ENCODE results near the gene CLEC18A. TPM values are rescaled to one million over a fixed set of nuclear protein-coding genes. Genes with fewer than 3 reads are reported as not detected.
"Not testable (repeated sequence)": the region's sequence is repeated elsewhere in the genome, so short reads cannot be mapped to it uniquely, and the experiment has no call there.

Gene CLEC18A
- total and polyA plus RNA-seq, 2 experiments from 2014 or later = 0.09 to 0.55 TPM

GRCh38 chr16:69969657-69970056 lies 18.5 kb downstream of the CLEC18A start:
- not testable (repeated sequence) for H3K27me3 ChIP-seq; H3K36me3 ChIP-seq; H3K9me3 ChIP-seq (ENCODE audit: low read depth); H3K4me3 ChIP-seq; H3K27ac ChIP-seq; DNase-seq (ENCODE audit: low read depth in 1 of 2, low spot score in 1 of 2); H3K4me1 ChIP-seq (ENCODE audit: low read depth)

- not testable (repeated sequence) for H3K27ac ChIP-seq; H3K4me1 ChIP-seq (ENCODE audit: low read depth); H3K4me3 ChIP-seq; H3K36me3 ChIP-seq; DNase-seq (ENCODE audit: low read depth in 1 of 2, low spot score in 1 of 2); H3K9me3 ChIP-seq (ENCODE audit: low read depth); H3K27me3 ChIP-seq
Measured at GRCh38 chr16:69972120-69972519, 21.0 kb downstream of the CLEC18A start.

GRCh38 chr16:69972935-69973334 lies 21.8 kb downstream of the CLEC18A start:
- H3K4me1 ChIP-seq (ENCODE audit: low read depth); H3K9me3 ChIP-seq (ENCODE audit: low read depth); H3K4me3 ChIP-seq; H3K27me3 ChIP-seq; H3K27ac ChIP-seq; DNase-seq (ENCODE audit: low read depth in 1 of 2, low spot score in 1 of 2); H3K36me3 ChIP-seq: not testable (repeated sequence)

GRCh38 chr16:69985196-69985595 lies 34.1 kb downstream of the CLEC18A start:
- H3K9me3 ChIP-seq (ENCODE audit: low read depth); H3K4me3 ChIP-seq; H3K27me3 ChIP-seq; H3K27ac ChIP-seq; DNase-seq (ENCODE audit: low read depth in 1 of 2, low spot score in 1 of 2); H3K36me3 ChIP-seq; H3K4me1 ChIP-seq (ENCODE audit: low read depth): not testable (repeated sequence)

- H3K27ac ChIP-seq; H3K9me3 ChIP-seq (ENCODE audit: low read depth); H3K27me3 ChIP-seq; H3K4me1 ChIP-seq (ENCODE audit: low read depth); H3K36me3 ChIP-seq; H3K4me3 ChIP-seq: not testable (repeated sequence)
- DNase-seq (ENCODE audit: low read depth in 1 of 2, low spot score in 1 of 2) = peak in 1 of 2 donors; percentile 42
Measured at GRCh38 chr16:69997956-69998355, 46.8 kb downstream of the CLEC18A start.

- not testable (repeated sequence) for H3K4me3 ChIP-seq; H3K9me3 ChIP-seq (ENCODE audit: low read depth); DNase-seq (ENCODE audit: low read depth in 1 of 2, low spot score in 1 of 2); H3K36me3 ChIP-seq; H3K4me1 ChIP-seq (ENCODE audit: low read depth); H3K27me3 ChIP-seq; H3K27ac ChIP-seq
Measured at GRCh38 chr16:69999801-70000200, 48.7 kb downstream of the CLEC18A start.

- not testable (repeated sequence) for H3K27me3 ChIP-seq; H3K36me3 ChIP-seq; H3K4me1 ChIP-seq (ENCODE audit: low read depth); DNase-seq (ENCODE audit: low read depth in 1 of 2, low spot score in 1 of 2); H3K4me3 ChIP-seq; H3K9me3 ChIP-seq (ENCODE audit: low read depth); H3K27ac ChIP-seq
Measured at GRCh38 chr16:70003511-70003910, 52.4 kb downstream of the CLEC18A start.

- not testable (repeated sequence) for H3K4me1 ChIP-seq (ENCODE audit: low read depth); H3K9me3 ChIP-seq (ENCODE audit: low read depth); DNase-seq (ENCODE audit: low read depth in 1 of 2, low spot score in 1 of 2)
Measured at GRCh38 chr16:70008604-70009003, 57.5 kb downstream of the CLEC18A start.

GRCh38 chr16:70010615-70011014 lies 59.5 kb downstream of the CLEC18A start:
- H3K27me3 ChIP-seq; H3K9me3 ChIP-seq (ENCODE audit: low read depth); H3K4me3 ChIP-seq; H3K36me3 ChIP-seq; DNase-seq (ENCODE audit: low read depth in 1 of 2, low spot score in 1 of 2); H3K27ac ChIP-seq; H3K4me1 ChIP-seq (ENCODE audit: low read depth): not testable (repeated sequence)

More at GRCh38 chr16:70008604-70009003, 57.5 kb downstream of the CLEC18A start:
- H3K27me3 ChIP-seq, H3K27ac ChIP-seq, H3K4me3 ChIP-seq, H3K36me3 ChIP-seq: not testable (repeated sequence)

- H3K4me3 ChIP-seq; H3K4me1 ChIP-seq (ENCODE audit: low read depth); H3K36me3 ChIP-seq; H3K9me3 ChIP-seq (ENCODE audit: low read depth); DNase-seq (ENCODE audit: low read depth in 1 of 2, low spot score in 1 of 2); H3K27ac ChIP-seq; H3K27me3 ChIP-seq: not testable (repeated sequence)
Measured at GRCh38 chr16:70011120-70011519, 60.0 kb downstream of the CLEC18A start.

- not testable (repeated sequence) for H3K27ac ChIP-seq; H3K27me3 ChIP-seq; H3K36me3 ChIP-seq; H3K4me1 ChIP-seq (ENCODE audit: low read depth); H3K9me3 ChIP-seq (ENCODE audit: low read depth); DNase-seq (ENCODE audit: low read depth in 1 of 2, low spot score in 1 of 2); H3K4me3 ChIP-seq
Measured at GRCh38 chr16:70012354-70012753, 61.2 kb downstream of the CLEC18A start.

GRCh38 chr16:70012951-70013350 lies 61.8 kb downstream of the CLEC18A start:
- H3K4me1 ChIP-seq (ENCODE audit: low read depth); H3K4me3 ChIP-seq; H3K9me3 ChIP-seq (ENCODE audit: low read depth); DNase-seq (ENCODE audit: low read depth in 1 of 2, low spot score in 1 of 2); H3K27ac ChIP-seq; H3K36me3 ChIP-seq; H3K27me3 ChIP-seq: not testable (repeated sequence)

Other genes starting within 250 kb of the CLEC18A start
- 2.1 and 6.2 TPM in 2 replicates for gene NQO1, start 224.8 kb upstream of the CLEC18A start, total RNA-seq
- 7.1 and 10.8 TPM in 2 replicates for gene NQO1, start 224.8 kb upstream of the CLEC18A start, polyA plus RNA-seq
- 19.9 and 34.0 TPM in 2 replicates for gene NOB1, start 196.4 kb upstream of the CLEC18A start, total RNA-seq
- gene NOB1, start 196.4 kb upstream of the CLEC18A start, polyA plus RNA-seq = 26.8 and 35.3 TPM in 2 replicates
- gene WWP2, start 189.0 kb upstream of the CLEC18A start, total RNA-seq = 24.8 and 27.8 TPM in 2 replicates
- 21.3 and 34.9 TPM in 2 replicates for gene WWP2, start 189.0 kb upstream of the CLEC18A start, polyA plus RNA-seq
- gene PDPR, start 163.0 kb downstream of the CLEC18A start, total RNA-seq = 20.9 and 35.0 TPM in 2 replicates
- 8.7 and 16.0 TPM in 2 replicates for gene PDPR, start 163.0 kb downstream of the CLEC18A start, polyA plus RNA-seq
- 0.36 and 1.1 TPM in 2 replicates for gene CLEC18C, start 222.5 kb downstream of the CLEC18A start, total RNA-seq
- not detected in 2 replicates for gene CLEC18C, start 222.5 kb downstream of the CLEC18A start, polyA plus RNA-seq